GM21367 (cell line): ENCODE measurements around the gene PLAAT2.
"Not testable (repeated sequence)": the region's sequence is repeated elsewhere in the genome, so short reads cannot be mapped to it uniquely, and the experiment has no call there.

Experiments
- ATAC-seq: cut with Tn5 transposase; IDR thresholded peaks from one replicate; pipeline ENCODE4 v1.9.1; 2021; ENCODE audit not compliant: unreplicated experiment

Gene PLAAT2

GRCh38 chr11:63578882-63579281, 15.7 kb upstream of the PLAAT2 start:
- not testable (repeated sequence) for ATAC-seq

- ATAC-seq = no peak
Observed at GRCh38 chr11:63574856-63575602, 11.8 kb upstream of the PLAAT2 start.

GRCh38 chr11:63573881-63574855, 11.0 kb upstream of the PLAAT2 start:
- ATAC-seq = no peak

- ATAC-seq = no peak
Observed at GRCh38 chr11:63572026-63572688, 9.0 kb upstream of the PLAAT2 start.

GRCh38 chr11:63569570-63569969, 6.4 kb upstream of the PLAAT2 start:
- ATAC-seq = no peak

GRCh38 chr11:63567044-63567840, 4.1 kb upstream of the PLAAT2 start:
- ATAC-seq = peak; percentile 68

GRCh38 chr11:63564784-63565350, 1.7 kb upstream of the PLAAT2 start:
- ATAC-seq = no peak

- ATAC-seq = peak; percentile 53
Observed at GRCh38 chr11:63564056-63564774, 1.0 kb upstream of the PLAAT2 start.

GRCh38 chr11:63560506-63561180, 2.5 kb downstream of the PLAAT2 start:
- ATAC-seq = no peak

- ATAC-seq = no peak
Observed at GRCh38 chr11:63558459-63559157, 4.6 kb downstream of the PLAAT2 start.

GRCh38 chr11:63557570-63557969, 5.6 kb downstream of the PLAAT2 start:
- no peak for ATAC-seq

GRCh38 chr11:63556404-63557013, 6.7 kb downstream of the PLAAT2 start:
- ATAC-seq = no peak

- ATAC-seq = no peak
Observed at GRCh38 chr11:63554877-63555223, 8.3 kb downstream of the PLAAT2 start.

GRCh38 chr11:63553759-63554158, 9.4 kb downstream of the PLAAT2 start:
- ATAC-seq = no peak

- no peak for ATAC-seq
Observed at GRCh38 chr11:63552921-63553320, 10.3 kb downstream of the PLAAT2 start.

- no peak for ATAC-seq
Observed at GRCh38 chr11:63551889-63552266, 11.3 kb downstream of the PLAAT2 start.

GRCh38 chr11:63551091-63551888, 11.9 kb downstream of the PLAAT2 start:
- ATAC-seq = no peak
